HepG2 (cell line): Measurements from ENCODE around the gene EMID1. TPM values are rescaled to one million over a fixed set of nuclear protein-coding genes. Genes with fewer than 3 reads are reported as not detected.

Experiments used
- CEBPG ChIP-seq: IDR thresholded peaks from 2 replicates; pipeline ENCODE4 v1.6.1; 2016
- FOSL2 ChIP-seq: sonication (generic); formaldehyde crosslinking; IDR thresholded peaks from 2 replicates; pipeline ENCODE4 v1.4.0; 2020; ENCODE audit warnings: missing genetic modification reagents
- FOXA3 ChIP-seq: IDR thresholded peaks from 2 replicates; pipeline ENCODE4 v1.6.1; 2016; ENCODE audit warnings: missing genetic modification reagents, missing compliant biosample characterization
- IKZF4 ChIP-seq: sonication (generic); formaldehyde crosslinking; IDR thresholded peaks from 2 replicates; pipeline ENCODE4 v1.5.1; 2020; ENCODE audit warnings: borderline replicate concordance, mild to moderate bottlenecking, low read depth, missing genetic modification reagents; ENCODE audit errors: not compliant biosample characterization
- ISL2 ChIP-seq: sonication (generic); formaldehyde crosslinking; IDR thresholded peaks from 2 replicates; pipeline ENCODE4 v1.5.0; 2020; ENCODE audit warnings: missing genetic modification reagents
- LCORL ChIP-seq, 2 experiments: fragments of 450-650 bp in 1 of 2; sonication (generic) in 1 of 2; formaldehyde crosslinking in 1 of 2; IDR thresholded peaks; 2 replicates each; pipeline versions ENCODE4 v1.5.0 to v1.6.1; 2017 to 2020; ENCODE audit warnings: antibody characterized with exemption in 1 of 2, missing genetic modification reagents in 1 of 2
- MTA1 ChIP-seq: sonication (generic); formaldehyde crosslinking; IDR thresholded peaks from 2 replicates; pipeline ENCODE4 v1.4.0; 2020; ENCODE audit warnings: missing genetic modification reagents, mild to moderate bottlenecking, borderline replicate concordance
- NCOA2 ChIP-seq: sonication (generic); formaldehyde crosslinking; IDR thresholded peaks from 2 replicates; pipeline ENCODE4 v1.8.0; 2022; ENCODE audit warnings: inconsistent platforms
- NKX3-1 ChIP-seq: sonication (generic); formaldehyde crosslinking; IDR thresholded peaks from 2 replicates; pipeline ENCODE4 v1.5.0; 2020; ENCODE audit warnings: missing genetic modification reagents
- SOX13 ChIP-seq, 3 experiments: fragments of 450-650 bp in 1 of 3; sonication (generic) in 1 of 3; formaldehyde crosslinking in 1 of 3; IDR thresholded peaks in 2 of 3; conservative IDR thresholded peaks in 1 of 3; 2 replicates each; pipeline versions ENCODE4 v1.5.0 to v1.6.1; 2016 to 2020; ENCODE audit warnings: antibody characterized with exemption in 1 of 3, mild to moderate bottlenecking in 1 of 3, missing compliant biosample characterization in 1 of 3, missing genetic modification reagents in 1 of 3, moderate library complexity in 1 of 3
- SOX6 ChIP-seq, 2 experiments: fragments of 450-650 bp in 1 of 2; sonication (generic) in 1 of 2; formaldehyde crosslinking in 1 of 2; IDR thresholded peaks; 2 replicates each; pipeline versions ENCODE4 v1.4.0 to v1.6.1; 2017 to 2020; ENCODE audit warnings: antibody characterized with exemption in 1 of 2, mild to moderate bottlenecking in 1 of 2, missing genetic modification reagents in 1 of 2
- TARDBP ChIP-seq: sonication (generic); formaldehyde crosslinking; IDR thresholded peaks from 2 replicates; pipeline ENCODE4 v1.8.0; 2022; ENCODE audit warnings: mild to moderate bottlenecking, missing genetic modification reagents
- ZFP91 ChIP-seq: sonication (generic); formaldehyde crosslinking; IDR thresholded peaks from 2 replicates; pipeline ENCODE4 v1.9.0; 2022; ENCODE audit warnings: missing genetic modification reagents, mild to moderate bottlenecking, borderline replicate concordance
- ZFX ChIP-seq: sonication (generic); formaldehyde crosslinking; IDR thresholded peaks from 2 replicates; pipeline ENCODE4 v1.4.0; 2020; ENCODE audit warnings: mild to moderate bottlenecking, low read depth, missing genetic modification reagents, moderate library complexity
- ZGPAT ChIP-seq: IDR thresholded peaks from 2 replicates; pipeline ENCODE4 v1.6.1; 2016; ENCODE audit warnings: mild to moderate bottlenecking
- ZMYM2 ChIP-seq: sonication (generic); formaldehyde crosslinking; IDR thresholded peaks from 2 replicates; pipeline ENCODE4 v1.8.0; 2022; ENCODE audit warnings: mild to moderate bottlenecking, missing genetic modification reagents
- ZNF574 ChIP-seq: sonication (generic); formaldehyde crosslinking; IDR thresholded peaks from 2 replicates; pipeline ENCODE4 v1.4.0; 2020; ENCODE audit warnings: missing genetic modification reagents
- ZNF629 ChIP-seq: sonication (generic); formaldehyde crosslinking; conservative IDR thresholded peaks from 2 replicates; pipeline ENCODE4 v1.5.0; 2020; ENCODE audit warnings: missing genetic modification reagents
- ZUFSP ChIP-seq: sonication (generic); formaldehyde crosslinking; IDR thresholded peaks from 2 replicates; pipeline ENCODE4 v1.9.0; 2021; ENCODE audit warnings: missing genetic modification reagents, mild to moderate bottlenecking, borderline replicate concordance
- polyA plus RNA-seq, 8 experiments: library from polyadenylated mRNA; depleted of rRNA in 3 of 8; stranded (reverse) in 7 of 8; unstranded in 1 of 8; fragments of >200 nt; fragmentation: Illumina TruSeq in 4 of 8; extraction: Trizol in 4 of 8; gene quantifications; 2 replicates each; pipeline versions ENCODE4 v1.2.1 to v1.2.3, GENCODE V29; 2011 to 2016; ENCODE audit warnings: low read depth in 4 of 8, missing spikeins in 1 of 8, mixed read lengths in 1 of 8; ENCODE audit not compliant: insufficient read depth in 1 of 8
- total RNA-seq, 5 experiments: library from RNA; depleted of rRNA; stranded (reverse); fragments of >200 nt; fragmentation: Illumina TruSeq; extraction: Trizol; gene quantifications; 2 replicates each; pipeline ENCODE4 v1.2.3, GENCODE V29; 2016; ENCODE audit warnings: low read depth in 1 of 5

The EMID1 gene
- total and polyA plus RNA-seq, 2 of the 13 experiments (the other 11 are each of a cell fraction or from before 2014, with no cell fraction given) = 0.45 to 0.82 TPM

GRCh38 chr22:29216873-29217666, 11.4 kb downstream of the EMID1 start (continued):
- TF ChIP-seq FOXA3 (CRISPR knock-in tag) (0 out of 2 replicates have a peak, but pooled peaks have one; percentile 21), ZNF574 (no peak), MTA1 (peak; percentile 39; the same call in 1 of the 2 replicates), ZGPAT (CRISPR knock-in tag) (peak; percentile 26; the same call in 1 of the 2 replicates), IKZF4 (CRISPR knock-in tag) (no peak), NKX3-1 (CRISPR knock-in tag) (no peak), SOX6 (IDR thresholded peaks at IDR 0.05) (no peak), SOX6 (CRISPR knock-in tag; IDR thresholded peaks at IDR 0.05) (peak; percentile 37; the same call in 1 of the 2 replicates), SOX13 (IDR thresholded peaks at IDR 0.05) (no peak), SOX13 (CRISPR knock-in tag; conservative IDR thresholded peaks at IDR 0.05 in 1 of 2, IDR thresholded peaks at IDR 0.05 in 1 of 2) (peak in 1 of 2 experiments; percentile 53; a peak in 1 of 4 replicates), ZFP91 (peak; percentile 12; the same call in 1 of the 2 replicates), FOSL2 (peak; percentile 26; the same call in 1 of the 2 replicates), ZNF629 (peak; percentile 92), LCORL (IDR thresholded peaks at IDR 0.05) (no peak), LCORL (CRISPR knock-in tag; IDR thresholded peaks at IDR 0.05) (peak; percentile 57; the same call in 1 of the 2 replicates), NCOA2 (peak; percentile 44; the same call in 1 of the 2 replicates), TARDBP (CRISPR knock-in tag) (peak; percentile 65; the same call in 1 of the 2 replicates), ISL2 (CRISPR knock-in tag) (0 out of 2 replicates have a peak, but pooled peaks have one; percentile 23), ZFX (peak; percentile 39; the same call in 1 of the 2 replicates), CEBPG (CRISPR knock-in tag) (peak; percentile 90), ZMYM2 (CRISPR knock-in tag) (no peak), ZUFSP (CRISPR knock-in tag) (no peak)
